RCC 7860 (cell line): Measurements from ENCODE around the gene TSSC4.

Experiments used
- DNase-seq: peaks from one replicate; pipeline ENCODE4 v3.0.0-alpha.2; 2015; ENCODE audit warnings: low spot score
- FAIRE-seq: peaks from 2 replicates; lab custom pipeline; 2012; peaks lifted over from hg19 to GRCh38; lab: Jason Lieb, UNC

TSSC4 gene

GRCh38 chr11:2368851-2369180 lies 31.7 kb upstream of the TSSC4 start:
- DNase-seq (no peak), FAIRE-seq (no peak)

- no peak for FAIRE-seq
These were observed 31.2 kb upstream of the TSSC4 start for GRCh38 chr11:2369320-2369719.

GRCh38 chr11:2369896-2370295 lies 30.7 kb upstream of the TSSC4 start:
- FAIRE-seq (no peak), DNase-seq (no peak)

More at GRCh38 chr11:2369320-2369719, 31.2 kb upstream of the TSSC4 start:
- no peak for DNase-seq

- FAIRE-seq = no peak
- no peak for DNase-seq
These were observed 25.9 kb upstream of the TSSC4 start for GRCh38 chr11:2374456-2375201.

- FAIRE-seq = no peak
- no peak for DNase-seq
These were observed 25.2 kb upstream of the TSSC4 start for GRCh38 chr11:2375341-2375853.

GRCh38 chr11:2375964-2376551 lies 24.5 kb upstream of the TSSC4 start:
- FAIRE-seq (no peak), DNase-seq (no peak)

- FAIRE-seq (no peak), DNase-seq (no peak)
These were observed 23.6 kb upstream of the TSSC4 start, which contains the start of gene CD81 for GRCh38 chr11:2376751-2377451. CD81 (plus strand) TSS chr11:2377310; CDS start chr11:2377550, 240 bp downstream.

GRCh38 chr11:2377511-2378443 lies 22.8 kb upstream of the TSSC4 start:
- no peak for FAIRE-seq

GRCh38 chr11:2378527-2379210 lies 21.9 kb upstream of the TSSC4 start:
- FAIRE-seq = no peak

More at GRCh38 chr11:2377511-2378443, 22.8 kb upstream of the TSSC4 start:
- no peak for DNase-seq

GRCh38 chr11:2379466-2380174 lies 20.9 kb upstream of the TSSC4 start:
- FAIRE-seq (no peak), DNase-seq (no peak)

More at GRCh38 chr11:2378527-2379210, 21.9 kb upstream of the TSSC4 start:
- DNase-seq = no peak

GRCh38 chr11:2380396-2380795 lies 20.2 kb upstream of the TSSC4 start:
- DNase-seq (no peak), FAIRE-seq (no peak)

- no peak for FAIRE-seq
- no peak for DNase-seq
These were observed 19.7 kb upstream of the TSSC4 start for GRCh38 chr11:2380807-2381350.

GRCh38 chr11:2381494-2382128 lies 18.9 kb upstream of the TSSC4 start:
- no peak for DNase-seq

GRCh38 chr11:2382129-2382517 lies 18.4 kb upstream of the TSSC4 start:
- DNase-seq (no peak), FAIRE-seq (no peak)

More at GRCh38 chr11:2381494-2382128, 18.9 kb upstream of the TSSC4 start:
- no peak for FAIRE-seq

- DNase-seq = no peak
- FAIRE-seq = no peak
These were observed 17.4 kb upstream of the TSSC4 start for GRCh38 chr11:2382936-2383851.

- DNase-seq (no peak), FAIRE-seq (no peak)
These were observed 16.4 kb upstream of the TSSC4 start for GRCh38 chr11:2383852-2384804.
